Keratinocyte (primary cell): ENCODE measurements around the gene NAP1L5. TPM values are rescaled to one million over a fixed set of nuclear protein-coding genes. Genes with fewer than 3 reads are reported as not detected.

Experiments
- DNase-seq: peaks from one replicate; pipeline ENCODE4 v3.0.0-alpha.2; 2011; ENCODE audit warnings: low read depth, missing footprints, low spot score
- FAIRE-seq: peaks from 2 replicates; lab custom pipeline; 2011; peaks lifted over from hg19 to GRCh38; lab: Jason Lieb, UNC
- H2AFZ ChIP-seq: 2 replicates; pipeline ENCODE4 v1.6.0; 2012; ENCODE audit warnings: low read length, control low read depth, inconsistent platforms; ENCODE audit not compliant: control insufficient read depth
- H3K27ac ChIP-seq: 2 replicates; pipeline ENCODE4 v1.5.1; 2011; ENCODE audit warnings: low read length; ENCODE audit not compliant: control insufficient read depth, insufficient read depth
- H3K27me3 ChIP-seq: 3 replicates; pipeline ENCODE4 v1.6.0; 2011; ENCODE audit warnings: low read length; ENCODE audit not compliant: control insufficient read depth, insufficient read depth; ENCODE audit errors: extremely low read depth
- H3K36me3 ChIP-seq, 2 experiments: 2 replicates in 1 of 2; 3 replicates in 1 of 2; pipeline ENCODE4 v1.5.1; 2011; ENCODE audit warnings: low read length in 2 of 2, mild to moderate bottlenecking in 1 of 2; ENCODE audit not compliant: control insufficient read depth in 2 of 2, insufficient read depth in 2 of 2; ENCODE audit errors: extremely low read depth in 1 of 2
- H3K4me1 ChIP-seq: 3 replicates; pipeline ENCODE4 v1.5.1; 2011; ENCODE audit warnings: low read length; ENCODE audit not compliant: control insufficient read depth, insufficient read depth; ENCODE audit errors: extremely low read depth
- H3K4me2 ChIP-seq: 3 replicates; pipeline ENCODE4 v1.6.0; 2011; ENCODE audit warnings: low read depth, low read length; ENCODE audit not compliant: control insufficient read depth, insufficient read depth; ENCODE audit errors: extremely low read depth
- H3K4me3 ChIP-seq, 3 experiments: fragments of 200-600 bp in 1 of 3; sonication (generic) in 1 of 3; 2 replicates in 2 of 3; 3 replicates in 1 of 3; pipeline ENCODE4 v1.5.1; 2011 to 2016; ENCODE audit warnings: low read length in 3 of 3, mild to moderate bottlenecking in 3 of 3, control low read depth in 2 of 3, inconsistent platforms in 1 of 3, low read depth in 1 of 3, mixed read lengths in 1 of 3, mixed run types in 1 of 3, moderate library complexity in 1 of 3; ENCODE audit not compliant: control insufficient read depth in 2 of 3, insufficient read depth in 2 of 3; ENCODE audit errors: extremely low read depth in 1 of 3
- H3K79me2 ChIP-seq: 2 replicates; pipeline ENCODE4 v1.6.0; 2012; ENCODE audit warnings: low read length; ENCODE audit not compliant: control insufficient read depth, insufficient read depth
- H3K9ac ChIP-seq: 3 replicates; pipeline ENCODE4 v1.6.0; 2011; ENCODE audit warnings: low read length; ENCODE audit not compliant: control insufficient read depth, insufficient read depth; ENCODE audit errors: extremely low read depth
- H3K9me1 ChIP-seq: 3 replicates; pipeline ENCODE4 v1.6.0; 2011; ENCODE audit warnings: low read length; ENCODE audit not compliant: control insufficient read depth, insufficient read depth; ENCODE audit errors: extremely low read depth
- H3K9me3 ChIP-seq: 2 replicates; pipeline ENCODE4 v1.5.1; 2012; ENCODE audit warnings: low read depth, low read length; ENCODE audit not compliant: control insufficient read depth
- H4K20me1 ChIP-seq: 3 replicates; pipeline ENCODE4 v1.6.0; 2011; ENCODE audit warnings: low read length; ENCODE audit not compliant: control insufficient read depth, insufficient read depth; ENCODE audit errors: extremely low read depth
- CTCF ChIP-seq, 3 experiments: IDR thresholded peaks in 1 of 3; conservative IDR thresholded peaks in 1 of 3; optimal IDR thresholded peaks in 1 of 3; 2 replicates in 2 of 3; 3 replicates in 1 of 3; pipeline versions ENCODE3 to v1.5.1; 2011; ENCODE audit warnings: low read length in 3 of 3, mild to moderate bottlenecking in 3 of 3, moderate library complexity in 2 of 3, control low read depth in 1 of 3, inconsistent platforms in 1 of 3; ENCODE audit not compliant: insufficient read depth in 2 of 3; ENCODE audit errors: extremely low read depth in 1 of 3
- EZH2 ChIP-seq: IDR thresholded peaks from one replicate; pipeline ENCODE4 v1.6.1; 2012; ENCODE audit warnings: inconsistent platforms, mild to moderate bottlenecking, low read length, moderate library complexity
- dilution Hi-C: fragments of 300-500 bp; cut with MboI; formaldehyde crosslinking; loops from one replicate; pipeline ENCODE4 v1.7.0; 2020; ENCODE audit warnings: low sequenced_read_pairs; ENCODE audit not compliant: extremely low pct_ligation_motif_present
- polyA plus RNA-seq, 5 experiments: library from polyadenylated mRNA; depleted of rRNA in 3 of 5; stranded (reverse) in 3 of 5; stranded (forward) in 1 of 5; unstranded in 1 of 5; fragments of >200 nt; gene quantifications; 1 replicate in 1 of 5; 2 replicates in 3 of 5; 3 replicates in 1 of 5; pipeline versions ENCODE4 v1.2.1 to v1.2.3, GENCODE V29; 2011 to 2012; ENCODE audit warnings: missing spikeins in 2 of 5, low read depth in 1 of 5, low replicate concordance in 1 of 5

Gene NAP1L5
- polyA plus RNA-seq, 1 donor (not counting 4 experiments of a cell fraction or from before 2014, with no cell fraction given), result 1.8 TPM

- no peak for DNase-seq
These were observed 38.6 kb upstream of the NAP1L5 start for GRCh38 chr4:88736264-88736663.

GRCh38 chr4:88735564-88735963 lies 37.9 kb upstream of the NAP1L5 start:
- no peaks in the 10 kb centered on the region for H3K79me2 ChIP-seq
- H3K9ac ChIP-seq, result no peak overlapping the region
- no peak overlapping the region for H2AFZ ChIP-seq
- H3K9me1 ChIP-seq, result no peaks in the 10 kb centered on the region
- no peaks in the 10 kb centered on the region for H3K9me3 ChIP-seq
- no peak for TF ChIP-seq EZH2
- TF ChIP-seq CTCF (optimal IDR thresholded peaks at IDR 0.05 in 1 of 3, IDR thresholded peaks at IDR 0.05 in 1 of 3, conservative IDR thresholded peaks at IDR 0.05 in 1 of 3; ENCODE audit: extremely low read depth in 1 of 3, insufficient read depth in 2 of 3, low read length in 3 of 3), result no peak
- H3K27me3 ChIP-seq, result no peaks in the 10 kb centered on the region
- no peak overlapping the region for H3K4me3 ChIP-seq
- H3K4me1 ChIP-seq, result no peaks in the 10 kb centered on the region
- dilution Hi-C loops, result no loop called here
- no peak overlapping the region for H3K27ac ChIP-seq
- FAIRE-seq (no peak), DNase-seq (no peak)
- no peaks in the 10 kb centered on the region for H4K20me1 ChIP-seq
- H3K4me2 ChIP-seq, result no peak overlapping the region
- peaks cover 0 to 6% of the 10 kb centered on the region in 2 experiments for H3K36me3 ChIP-seq

More at GRCh38 chr4:88736264-88736663, 38.6 kb upstream of the NAP1L5 start:
- no peak for TF ChIP-seq EZH2
- no peak for TF ChIP-seq CTCF (optimal IDR thresholded peaks at IDR 0.05 in 1 of 3, IDR thresholded peaks at IDR 0.05 in 1 of 3, conservative IDR thresholded peaks at IDR 0.05 in 1 of 3; ENCODE audit: extremely low read depth in 1 of 3, insufficient read depth in 2 of 3, low read length in 3 of 3)
- H2AFZ ChIP-seq, result no peak overlapping the region
- no peaks in the 10 kb centered on the region for H3K79me2 ChIP-seq
- no peak overlapping the region for H3K27ac ChIP-seq
- no peak for FAIRE-seq
- H3K4me2 ChIP-seq, result no peak overlapping the region
- dilution Hi-C loops, result no loop called here
- no peak overlapping the region for H3K4me3 ChIP-seq
- no peaks in the 10 kb centered on the region for H3K9me3 ChIP-seq
- no peaks in the 10 kb centered on the region for H4K20me1 ChIP-seq
- no peak overlapping the region for H3K9ac ChIP-seq
- H3K4me1 ChIP-seq, result no peaks in the 10 kb centered on the region
- H3K9me1 ChIP-seq, result no peaks in the 10 kb centered on the region
- no peaks in the 10 kb centered on the region for H3K27me3 ChIP-seq
- H3K36me3 ChIP-seq, result peaks cover 0 to 4% of the 10 kb centered on the region in 2 experiments
